ENCODE results near the gene NDRG4. TPM values are rescaled to one million over a fixed set of nuclear protein-coding genes. Genes with fewer than 3 reads are reported as not detected.

NDRG4 gene
- total and polyA plus RNA-seq, 2 of the 13 experiments (the other 11 are each of a cell fraction or from before 2014, with no cell fraction given): 1.7 to 2.7 TPM

DNA sequence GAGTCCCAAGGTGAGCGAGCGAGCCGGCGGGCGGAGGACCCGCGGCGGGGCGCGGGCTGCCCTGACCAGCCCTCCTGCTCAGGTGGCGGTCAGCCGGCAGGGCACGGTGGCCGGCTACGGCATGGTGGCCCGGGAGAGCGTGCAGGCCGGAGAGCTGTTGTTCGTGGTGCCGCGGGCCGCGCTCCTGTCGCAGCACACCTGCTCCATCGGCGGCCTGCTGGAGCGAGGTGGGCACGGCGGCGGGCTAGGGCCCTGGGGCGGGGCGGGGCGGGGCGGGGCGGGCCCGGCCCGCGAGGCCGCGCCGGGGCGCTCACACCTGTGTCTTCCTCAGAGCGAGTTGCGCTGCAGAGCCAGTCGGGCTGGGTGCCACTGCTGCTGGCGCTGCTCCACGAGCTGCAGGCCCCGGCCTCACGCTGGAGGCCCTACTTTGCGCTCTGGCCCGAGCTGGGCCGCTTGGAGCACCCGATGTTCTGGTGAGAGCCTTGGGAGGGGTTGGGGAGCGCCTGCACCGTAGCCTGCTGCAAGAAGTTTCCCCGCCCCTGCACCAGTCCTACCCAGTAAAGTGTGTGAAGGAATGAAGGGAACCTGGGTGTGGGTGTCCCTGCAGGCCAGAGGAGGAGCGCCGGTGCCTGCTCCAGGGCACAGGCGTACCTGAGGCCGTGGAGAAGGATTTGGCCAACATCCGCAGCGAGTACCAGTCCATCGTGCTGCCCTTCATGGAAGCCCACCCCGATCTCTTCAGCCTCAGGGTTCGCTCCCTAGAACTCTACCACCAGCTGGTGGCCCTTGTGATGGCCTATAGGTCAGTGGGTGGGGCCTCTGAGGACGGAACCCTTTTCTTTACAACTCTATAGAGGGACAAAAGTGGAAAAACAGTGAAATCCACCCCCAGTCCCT is 16.2 kb downstream of the NDRG4 start (continued):
- 0 out of 2 replicates have a peak, but pooled peaks have one; percentile 53 for TF ChIP-seq TBP (CRISPR knock-in tag; IDR thresholded peaks at IDR 0.05)
- peak; percentile 86 for TF ChIP-seq RBM22 (optimal IDR thresholded peaks at IDR 0.05; ENCODE audit: low read length)
- peak; percentile 35 for TF ChIP-seq SRSF1 (optimal IDR thresholded peaks at IDR 0.05; ENCODE audit: low read depth, low read length)
- TF ChIP-seq ZFX (CRISPR knock-in tag; IDR thresholded peaks at IDR 0.05; ENCODE audit: low read depth): peak; percentile 36; the same call in 1 of the 2 replicates
- no peak for TF ChIP-seq DBP (CRISPR knock-in tag; IDR thresholded peaks at IDR 0.05; ENCODE audit: not compliant biosample characterization)
- no peak; the same call in 1 of the 2 replicates for TF ChIP-seq JDP2 (CRISPR knock-in tag; IDR thresholded peaks at IDR 0.05; ENCODE audit: borderline replicate concordance)
- TF ChIP-seq TAF1 (CRISPR knock-in tag; IDR thresholded peaks at IDR 0.05): no peak
- no peak for TF ChIP-seq ZNF580 (CRISPR knock-in tag; IDR thresholded peaks at IDR 0.05; ENCODE audit: borderline replicate concordance, low read depth)
- TF ChIP-seq EZH2 (conservative IDR thresholded peaks at IDR 0.05; ENCODE audit: low read depth, low read length): no peak
- peak; percentile 42; the same call in 1 of the 2 replicates for TF ChIP-seq ZC3H13 (CRISPR knock-in tag; IDR thresholded peaks at IDR 0.05)
- no peak for TF ChIP-seq ZNF660 (CRISPR knock-in tag; IDR thresholded peaks at IDR 0.05; ENCODE audit: borderline replicate concordance, low read depth)
- 0 out of 2 replicates have a peak, but pooled peaks have one; percentile 65 for TF ChIP-seq ZNF572 (CRISPR knock-in tag; IDR thresholded peaks at IDR 0.05)
- TF ChIP-seq ZBTB1 (CRISPR knock-in tag; IDR thresholded peaks at IDR 0.05; ENCODE audit: borderline replicate concordance): no peak
- peak; percentile 54; the same call in 1 of the 2 replicates for TF ChIP-seq BATF2 (CRISPR knock-in tag; IDR thresholded peaks at IDR 0.05)
- no peak for TF ChIP-seq ZNF619 (CRISPR knock-in tag; IDR thresholded peaks at IDR 0.05)
- TF ChIP-seq HIVEP1 (CRISPR knock-in tag; IDR thresholded peaks at IDR 0.05): peak; percentile 58; the same call in 1 of the 2 replicates
- no peak for TF ChIP-seq ZNF282 (IDR thresholded peaks at IDR 0.05; ENCODE audit: partially characterized antibody)
- no peak for TF ChIP-seq ZNF558 (CRISPR knock-in tag; IDR thresholded peaks at IDR 0.05; ENCODE audit: borderline replicate concordance)
- peak; percentile 4; the same call in 1 of the 2 replicates for TF ChIP-seq AKAP8 (CRISPR knock-in tag; IDR thresholded peaks at IDR 0.05)
- TF ChIP-seq ZSCAN29 (CRISPR knock-in tag; conservative IDR thresholded peaks at IDR 0.05): peak; percentile 21; the same call in 1 of the 2 replicates
- peak; percentile 11; the same call in 1 of the 2 replicates for TF ChIP-seq ZNF691 (CRISPR knock-in tag; IDR thresholded peaks at IDR 0.05; ENCODE audit: borderline replicate concordance, low read depth)
- peak; percentile 77 for TF ChIP-seq RBFOX2 (IDR thresholded peaks at IDR 0.05; ENCODE audit: low read depth, low read length)
- TF ChIP-seq KMT2A (CRISPR knock-in tag; IDR thresholded peaks at IDR 0.05): no peak
